H1 (cell line): ENCODE measurements around the gene ATG16L2. TPM values are rescaled to one million over a fixed set of nuclear protein-coding genes. Genes with fewer than 3 reads are reported as not detected.

Experiments
- CTCF ChIA-PET: fragments of 300-600 bp; sonication (Branson Sonifier 250); formaldehyde crosslinking; loops from one replicate; lab custom pipeline; 2021; ENCODE audit not compliant: partially characterized antibody; lab: Charles Lee
- POLR2A ChIA-PET: fragments of 300-600 bp; sonication (Branson Sonifier 250); formaldehyde crosslinking; loops from one replicate; lab custom pipeline; 2021; ENCODE audit warnings: inconsistent platforms; ENCODE audit not compliant: partially characterized antibody; lab: Charles Lee
- DNase-seq, 2 experiments: peaks; one replicate each; pipeline versions ENCODE4 v3.0.0 to v3.0.0-alpha.2; 2010 to 2022; ENCODE audit warnings: low spot score in 2 of 2, low read depth in 1 of 2, mixed read lengths in 1 of 2
- FAIRE-seq: peaks from 2 replicates; lab custom pipeline; 2011; peaks lifted over from hg19 to GRCh38; lab: Jason Lieb, UNC
- H2AFZ ChIP-seq: 2 replicates; pipeline ENCODE4 v1.8.1; 2012; ENCODE audit warnings: low read length, inconsistent platforms
- H2AK5ac ChIP-seq: 2 replicates; pipeline ENCODE4 v1.6.1; 2013; ENCODE audit warnings: low read depth, low read length
- H2BK120ac ChIP-seq: replicated peaks from 2 replicates; pipeline ENCODE3; 2013; ENCODE audit warnings: low read depth, low read length, inconsistent platforms
- H2BK12ac ChIP-seq: 2 replicates; pipeline ENCODE4 v1.6.1; 2013; ENCODE audit warnings: low read depth, low read length
- H2BK15ac ChIP-seq: 2 replicates; pipeline ENCODE4 v1.6.1; 2013; ENCODE audit warnings: low read length
- H2BK20ac ChIP-seq: 2 replicates; pipeline ENCODE4 v1.6.1; 2013; ENCODE audit warnings: low read length
- H2BK5ac ChIP-seq: 2 replicates; pipeline ENCODE4 v1.6.1; 2013; ENCODE audit warnings: low read depth, low read length
- H3K14ac ChIP-seq: 2 replicates; pipeline ENCODE4 v1.6.1; 2013; ENCODE audit warnings: inconsistent platforms; ENCODE audit not compliant: insufficient read length
- H3K18ac ChIP-seq: 2 replicates; pipeline ENCODE4 v1.6.1; 2013; ENCODE audit warnings: low read length; ENCODE audit errors: extremely low read depth
- H3K23ac ChIP-seq: 2 replicates; pipeline ENCODE4 v1.6.1; 2013; ENCODE audit warnings: inconsistent platforms; ENCODE audit not compliant: insufficient read length
- H3K23me2 ChIP-seq: 2 replicates; pipeline ENCODE4 v1.6.1; 2013; ENCODE audit warnings: low read depth, low read length
- H3K27ac ChIP-seq: 2 replicates; pipeline ENCODE4 v1.6.1; 2011; ENCODE audit warnings: low read depth, low read length, inconsistent platforms
- H3K27me3 ChIP-seq, 4 experiments: replicated peaks in 1 of 4; 1 replicate in 1 of 4; 2 replicates in 3 of 4; pipeline versions ENCODE4 v1.6.1 to v1.8.1; 2011 to 2013; ENCODE audit warnings: low read length in 3 of 4, mild to moderate bottlenecking in 3 of 4, inconsistent platforms in 2 of 4, mixed read lengths in 2 of 4, moderate library complexity in 1 of 4; ENCODE audit not compliant: control insufficient read depth in 3 of 4, insufficient read depth in 3 of 4; ENCODE audit errors: extremely low read depth in 1 of 4
- H3K36me3 ChIP-seq, 4 experiments: 2 replicates each; pipeline versions ENCODE4 v1.6.1 to v1.8.1; 2011 to 2013; ENCODE audit warnings: mild to moderate bottlenecking in 4 of 4, low read length in 3 of 4, moderate library complexity in 2 of 4, control low read depth in 1 of 4, inconsistent platforms in 1 of 4; ENCODE audit not compliant: insufficient read depth in 4 of 4, control insufficient read depth in 2 of 4
- H3K4ac ChIP-seq: replicated peaks from 2 replicates; pipeline ENCODE3; 2013; ENCODE audit warnings: low read length, low read depth, mixed read lengths, inconsistent platforms; ENCODE audit not compliant: insufficient read length
- H3K4me1 ChIP-seq, 4 experiments: replicated peaks in 1 of 4; 1 replicate in 1 of 4; 2 replicates in 3 of 4; pipeline versions ENCODE4 v1.6.1 to v1.8.1; 2011 to 2013; ENCODE audit warnings: low read length in 3 of 4, inconsistent platforms in 2 of 4, mixed read lengths in 1 of 4; ENCODE audit not compliant: insufficient read depth in 4 of 4, control insufficient read depth in 3 of 4
- H3K4me2 ChIP-seq, 2 experiments: 2 replicates each; pipeline versions ENCODE4 v1.6.1 to v1.8.1; 2011 to 2013; ENCODE audit warnings: low read depth in 2 of 2, low read length in 2 of 2, control low read depth in 1 of 2, inconsistent platforms in 1 of 2, mild to moderate bottlenecking in 1 of 2; ENCODE audit not compliant: insufficient read depth in 1 of 2
- H3K4me3 ChIP-seq, 4 experiments: fragments of 200-600, 300-600 bp in 1 of 4; sonication (generic), shearing (Covaris generic), sonication (Bioruptor Twin) in 1 of 4; 2 replicates each; pipeline versions ENCODE4 v1.5.1 to v1.8.1; 2011 to 2016; ENCODE audit warnings: low read length in 4 of 4, low read depth in 3 of 4, control low read depth in 2 of 4, inconsistent platforms in 2 of 4, mild to moderate bottlenecking in 2 of 4, mixed read lengths in 1 of 4, moderate library complexity in 1 of 4; ENCODE audit not compliant: insufficient read depth in 2 of 4; ENCODE audit errors: extremely low read depth in 1 of 4
- H3K56ac ChIP-seq: replicated peaks from 2 replicates; pipeline ENCODE3; 2013; ENCODE audit warnings: low read depth, mild to moderate bottlenecking, mixed read lengths, low read length, inconsistent platforms; ENCODE audit not compliant: insufficient read length
- H3K79me1 ChIP-seq: 2 replicates; pipeline ENCODE4 v1.6.1; 2013; ENCODE audit warnings: low read depth, low read length, control low read depth
- H3K79me2 ChIP-seq, 2 experiments: 2 replicates each; pipeline versions ENCODE4 v1.6.1 to v1.8.1; 2012 to 2013; ENCODE audit warnings: low read length in 2 of 2, mild to moderate bottlenecking in 2 of 2, inconsistent platforms in 1 of 2; ENCODE audit not compliant: insufficient read depth in 2 of 2, control insufficient read depth in 1 of 2
- H3K9ac ChIP-seq, 4 experiments: replicated peaks in 1 of 4; 1 replicate in 1 of 4; 2 replicates in 3 of 4; pipeline versions ENCODE4 v1.6.1 to v1.8.1; 2011 to 2013; ENCODE audit warnings: low read depth in 3 of 4, low read length in 3 of 4, control low read depth in 2 of 4, mild to moderate bottlenecking in 2 of 4, moderate library complexity in 2 of 4, inconsistent platforms in 1 of 4; ENCODE audit errors: extremely low read depth in 1 of 4
- H3K9me3 ChIP-seq, 2 experiments: 2 replicates each; pipeline versions ENCODE4 v1.6.1 to v1.8.1; 2012 to 2013; ENCODE audit warnings: mild to moderate bottlenecking in 2 of 2, moderate library complexity in 2 of 2, control low read depth in 1 of 2, inconsistent platforms in 1 of 2, low read depth in 1 of 2, low read length in 1 of 2, mixed read lengths in 1 of 2; ENCODE audit not compliant: insufficient read depth in 2 of 2
- H4K20me1 ChIP-seq, 2 experiments: replicated peaks in 1 of 2; 2 replicates each; pipeline versions ENCODE3 to v1.8.1; 2011 to 2013; ENCODE audit warnings: inconsistent platforms in 2 of 2, low read length in 2 of 2, mild to moderate bottlenecking in 1 of 2; ENCODE audit not compliant: insufficient read depth in 2 of 2, control insufficient read depth in 1 of 2
- H4K5ac ChIP-seq: 2 replicates; pipeline ENCODE4 v1.6.1; 2013; ENCODE audit warnings: low read length, low read depth, mixed read lengths, inconsistent platforms; ENCODE audit not compliant: insufficient read length
- H4K8ac ChIP-seq: 2 replicates; pipeline ENCODE4 v1.8.0; 2013; ENCODE audit warnings: mild to moderate bottlenecking, moderate library complexity, low read length, inconsistent platforms; ENCODE audit not compliant: insufficient read depth; ENCODE audit errors: extremely low read depth
- H4K91ac ChIP-seq: replicated peaks from 2 replicates; pipeline ENCODE3; 2013; ENCODE audit warnings: low read length, mixed read lengths, inconsistent platforms; ENCODE audit not compliant: insufficient read length
- BACH1 ChIP-seq: IDR thresholded peaks from 2 replicates; pipeline ENCODE4 v1.6.1; 2012; ENCODE audit warnings: low read length, improper control_type of control experiment
- BCL11A ChIP-seq, 2 experiments: IDR thresholded peaks; one replicate each; pipeline ENCODE4 v1.6.1; 2011; ENCODE audit warnings: low read depth in 2 of 2, low read length in 2 of 2, mild to moderate bottlenecking in 2 of 2
- BRCA1 ChIP-seq: IDR thresholded peaks from 2 replicates; pipeline ENCODE4 v1.6.1; 2012; ENCODE audit warnings: low read depth, low read length, improper control_type of control experiment
- CHD1 ChIP-seq: IDR thresholded peaks from 2 replicates; pipeline ENCODE4 v1.6.1; 2012; ENCODE audit warnings: low read depth, low read length, improper control_type of control experiment
- CHD2 ChIP-seq: IDR thresholded peaks from 2 replicates; pipeline ENCODE4 v1.6.1; 2012; ENCODE audit warnings: low read length, improper control_type of control experiment
- CTBP2 ChIP-seq: IDR thresholded peaks from 2 replicates; pipeline ENCODE4 v1.7.0; 2011; ENCODE audit warnings: borderline replicate concordance, mild to moderate bottlenecking, moderate library complexity, mixed read lengths, low read length; ENCODE audit not compliant: insufficient read depth, insufficient read length
- EGR1 ChIP-seq: IDR thresholded peaks from 2 replicates; pipeline ENCODE4 v1.6.1; 2011; ENCODE audit warnings: low read depth, low read length, borderline replicate concordance
- HDAC6 ChIP-seq: IDR thresholded peaks from one replicate; pipeline ENCODE4 v1.7.1; 2012; ENCODE audit warnings: low read depth, mild to moderate bottlenecking, inconsistent platforms, low read length, moderate library complexity
- KDM1A ChIP-seq: fragments of 200-600, 300-600 bp; sonication (generic); IDR thresholded peaks from 2 replicates; pipeline ENCODE4 v1.7.1; 2016; ENCODE audit warnings: mild to moderate bottlenecking, low read length, borderline replicate concordance
- RAD21 ChIP-seq, 2 experiments: IDR thresholded peaks in 1 of 2; conservative IDR thresholded peaks in 1 of 2; 2 replicates each; pipeline ENCODE4 v1.6.1; 2011; ENCODE audit warnings: low read depth in 2 of 2, low read length in 2 of 2, improper control_type of control experiment in 1 of 2, inconsistent platforms in 1 of 2, mild to moderate bottlenecking in 1 of 2, moderate library complexity in 1 of 2
- RBBP5 ChIP-seq: IDR thresholded peaks from 2 replicates; pipeline ENCODE4 v1.7.1; 2012; ENCODE audit warnings: low read depth, mild to moderate bottlenecking, inconsistent platforms, low read length, moderate library complexity, borderline replicate concordance
- RNF2 ChIP-seq: fragments of 200-900, 300-1000 bp; sonication (generic); IDR thresholded peaks from 2 replicates; pipeline ENCODE4 v1.7.1; 2016; ENCODE audit warnings: borderline replicate concordance, low read depth, mild to moderate bottlenecking, antibody characterized with exemption, low read length; ENCODE audit not compliant: poor library complexity, severe bottlenecking; ENCODE audit errors: missing control alignments
- SP1 ChIP-seq: IDR thresholded peaks from 2 replicates; pipeline ENCODE4 v1.6.1; 2011; ENCODE audit warnings: low read depth, low read length
- TAF7 ChIP-seq: optimal IDR thresholded peaks from 2 replicates; pipeline ENCODE3; 2011; ENCODE audit warnings: low read depth, mild to moderate bottlenecking, inconsistent platforms, low read length, moderate library complexity, borderline replicate concordance
- WGBS, 2 experiments: shearing (Covaris generic) in 1 of 2; methylation state at CpG; one replicate each; pipeline versions ENCODE4 v1.1.6 to v1.1.7; 2013 to 2015; ENCODE audit warnings: low lambda C conversion rate in 2 of 2, mixed read lengths in 2 of 2, inconsistent platforms in 1 of 2, low coverage in 1 of 2, missing lambda C conversion rate in 1 of 2; ENCODE audit not compliant: insufficient replicate concordance in 2 of 2, insufficient coverage in 1 of 2, insufficient read length in 1 of 2; ENCODE audit errors: extremely low coverage in 1 of 2, missing lambda C conversion rate in 1 of 2; 5-methylcytosine and 5-hydroxymethylcytosine counted together
- polyA plus RNA-seq, 7 experiments: library from polyadenylated mRNA; depleted of rRNA in 3 of 7; stranded (reverse) in 5 of 7; unstranded in 2 of 7; fragments of >200 nt in 5 of 7; fragments of 200-250 nt in 2 of 7; gene quantifications; 1 replicate in 5 of 7; 2 replicates in 1 of 7; 4 replicates in 1 of 7; pipeline versions ENCODE4 v1.2.1 to v1.2.3, GENCODE V29; 2011 to 2013; ENCODE audit warnings: missing spikeins in 2 of 7, mixed read lengths in 2 of 7
- total RNA-seq: library from RNA; stranded (reverse); fragmentation: NEBNext Ultra II Directional; extraction: Animal tissue kit (Norgen Biotek cat#: 25700); gene quantifications from 2 replicates; pipeline ENCODE4 v1.2.1, GENCODE V29; 2021

ATG16L2 gene
- total and polyA plus RNA-seq, 2 of the 8 experiments (the other 6 are each of a cell fraction or from before 2014, with no cell fraction given) = 11.0 to 18.5 TPM

- 89% methylated on average over 4 of the region's 4 CpGs; no CpG with 5 or more reads in 1 of the 2 experiments for WGBS, 2 experiments
- Histone ChIP-seq H3K4me3 (no peak overlapping the region), H3K9ac (no peak overlapping the region), H2BK15ac (no peak overlapping the region), H3K9me3 (no peaks in the 10 kb centered on the region), H3K4ac (no peak overlapping the region), H2AFZ (no peak overlapping the region), H3K27ac (no peak overlapping the region), H4K5ac (no peak overlapping the region), H3K56ac (no peak overlapping the region), H3K18ac (no peak overlapping the region), H3K4me2 (no peak overlapping the region), H3K79me2 (no peaks in the 10 kb centered on the region), H2BK12ac (no peak overlapping the region), H3K23me2 (no peaks in the 10 kb centered on the region), H2BK20ac (no peak overlapping the region), H3K36me3 (no peaks in the 10 kb centered on the region), H4K20me1 (no peaks in the 10 kb centered on the region), H4K8ac (no peak overlapping the region), H3K27me3 (no peaks in the 10 kb centered on the region), H2AK5ac (no peak overlapping the region), H4K91ac (no peak overlapping the region), H2BK120ac (no peak overlapping the region), H3K79me1 (peaks cover 3% of the 10 kb centered on the region), H2BK5ac (no peak overlapping the region), H3K14ac (no peak overlapping the region), H3K4me1 (peaks cover 0 to 19% (median 10%) of the 10 kb centered on the region in 4 experiments; a peak in 5 of 7 replicates), H3K23ac (no peak overlapping the region)
- ChIA-PET CTCF (interaction anchor here (0.6 to 3.2 kb wide), 8 partner anchors 14 to 408 kb away, joined by 4 to 20 read pairs (median 5); no protein-coding TSS in a partner anchor), POLR2A (interaction anchor here (1.6 kb wide), 1 partner anchor 13 kb away, joined by 5 read pairs; no protein-coding TSS in a partner anchor)
- DNase-seq = no peak
- FAIRE-seq = no peak
- no peak for TF ChIP-seq HDAC6
- TF ChIP-seq CHD2 = no peak
- TF ChIP-seq RAD21 (IDR thresholded peaks at IDR 0.05 in 1 of 2, conservative IDR thresholded peaks at IDR 0.05 in 1 of 2; ENCODE audit: low read depth in 2 of 2, low read length in 2 of 2) = no peak
- TF ChIP-seq CTBP2 = no peak
- TF ChIP-seq SP1 = no peak
- TF ChIP-seq EGR1 = no peak
- no peak for TF ChIP-seq BCL11A (IDR thresholded peaks at IDR 0.05; ENCODE audit: low read depth in 2 of 2, low read length in 2 of 2)
- TF ChIP-seq BRCA1 = no peak
- no peak for TF ChIP-seq RNF2
- no peak for TF ChIP-seq CHD1
- TF ChIP-seq TAF7 = no peak
- TF ChIP-seq RBBP5 = no peak
- TF ChIP-seq BACH1 = no peak
- no peak for TF ChIP-seq KDM1A
Observed at GRCh38 chr11:72769680-72770079, 44.5 kb upstream of the ATG16L2 start.
